ENCODE measurements around the gene IL13RA1.
"Not testable (repeated sequence)": the region's sequence is repeated elsewhere in the genome, so short reads cannot be mapped to it uniquely, and the experiment has no call there.

Gene IL13RA1

GRCh38 chrX:118729042-118729652 lies 1.7 kb downstream of the IL13RA1 start:
- DNase-seq: no peak

GRCh38 chrX:118730500-118731247 lies 3.3 kb downstream of the IL13RA1 start:
- DNase-seq: no peak

DNA sequence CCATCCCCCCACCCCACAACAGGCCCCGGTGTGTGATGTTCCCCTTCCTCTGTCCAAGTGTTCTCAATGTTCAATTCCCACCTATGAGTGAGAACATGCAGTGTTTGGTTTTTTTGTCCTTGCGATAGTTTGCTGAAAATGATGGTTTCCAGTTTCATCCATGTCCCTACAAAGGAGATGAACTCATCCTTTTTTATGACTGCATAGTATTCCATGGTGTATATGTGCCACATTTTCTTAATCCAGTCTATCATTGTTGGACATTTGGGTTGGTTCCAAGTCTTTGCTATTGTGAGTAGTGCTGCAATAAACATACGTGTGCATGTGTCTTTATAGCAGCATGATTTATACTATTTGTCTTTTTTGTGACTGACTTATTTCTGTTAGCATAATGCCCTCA lies 5.1 kb downstream of the IL13RA1 start:
- DNase-seq: not testable (repeated sequence)

- no peak for DNase-seq
Measured at GRCh38 chrX:118734909-118735308, 7.5 kb downstream of the IL13RA1 start.

- no peak for DNase-seq
Measured at GRCh38 chrX:118736394-118737010, 9.1 kb downstream of the IL13RA1 start.

DNA sequence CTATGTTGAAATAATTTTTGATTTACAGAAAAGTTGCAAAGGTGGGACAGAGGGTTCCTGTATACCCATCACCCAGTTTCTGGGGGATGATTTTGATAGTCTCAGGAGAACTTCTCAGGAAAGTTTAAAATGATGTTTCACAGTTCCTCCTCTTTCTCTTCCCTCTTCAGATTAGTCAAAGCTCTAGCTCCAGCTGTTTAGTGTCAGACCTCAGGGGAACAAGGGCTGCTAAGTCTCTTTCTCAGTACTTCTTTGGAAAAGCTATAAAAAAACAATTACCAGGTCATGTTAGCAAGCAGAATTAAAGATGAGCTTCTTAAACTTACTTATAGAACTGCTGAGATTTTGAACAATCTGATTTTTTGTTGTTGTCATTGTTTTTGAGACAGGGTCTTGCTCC lies 12.2 kb downstream of the IL13RA1 start:
- no peak for DNase-seq

DNA sequence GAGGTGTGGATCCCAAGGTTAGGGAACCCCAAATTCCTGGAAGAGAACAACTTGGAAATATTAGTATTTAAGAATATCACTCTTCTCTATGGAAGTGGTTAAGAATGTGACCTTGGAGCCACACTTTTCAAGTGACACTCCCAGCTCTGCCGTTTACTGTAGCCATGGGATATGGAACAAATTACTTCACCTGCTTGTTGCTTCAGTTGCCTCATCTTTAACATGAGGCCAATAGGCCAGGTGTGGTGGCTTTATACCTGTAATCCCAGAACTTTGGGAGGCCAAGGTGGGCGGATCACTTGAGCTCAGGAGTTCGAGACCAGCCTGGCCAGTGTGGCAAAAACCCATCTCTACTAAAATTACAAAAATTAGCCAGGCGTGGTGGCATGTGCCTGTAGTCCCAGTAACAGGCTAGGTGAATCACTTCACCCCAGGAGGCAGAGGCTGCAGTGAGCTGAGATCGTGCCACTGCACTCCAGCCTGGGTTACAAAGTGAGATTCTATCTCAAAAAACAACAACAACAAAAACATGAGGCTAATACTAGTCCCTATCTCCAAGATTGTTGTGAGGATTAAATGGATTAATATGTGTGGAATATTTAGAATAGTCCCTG lies 13.0 kb downstream of the IL13RA1 start:
- DNase-seq: no peak

DNA sequence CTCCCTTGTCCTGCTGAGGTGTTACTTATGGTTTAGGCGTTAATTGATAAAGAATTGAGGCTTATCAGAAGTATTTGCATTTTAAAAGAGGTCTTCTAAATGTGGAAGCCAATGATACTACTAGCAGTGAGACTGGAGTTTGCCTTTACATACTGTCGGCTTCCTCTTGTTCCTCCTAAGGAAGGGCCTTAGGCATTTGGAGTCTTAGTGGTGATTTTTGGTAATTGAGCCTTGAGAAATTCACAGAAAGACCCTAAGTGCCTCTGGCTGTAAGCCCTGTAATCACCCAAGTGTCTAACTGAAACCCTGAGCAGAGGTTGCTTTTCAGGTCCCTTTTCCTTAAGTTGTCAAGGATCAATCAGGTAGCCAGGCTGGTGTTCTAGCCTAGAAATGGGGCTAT lies 14.8 kb downstream of the IL13RA1 start:
- DNase-seq: no peak

GRCh38 chrX:118745570-118745969 lies 18.2 kb downstream of the IL13RA1 start:
- DNase-seq: no peak

DNA sequence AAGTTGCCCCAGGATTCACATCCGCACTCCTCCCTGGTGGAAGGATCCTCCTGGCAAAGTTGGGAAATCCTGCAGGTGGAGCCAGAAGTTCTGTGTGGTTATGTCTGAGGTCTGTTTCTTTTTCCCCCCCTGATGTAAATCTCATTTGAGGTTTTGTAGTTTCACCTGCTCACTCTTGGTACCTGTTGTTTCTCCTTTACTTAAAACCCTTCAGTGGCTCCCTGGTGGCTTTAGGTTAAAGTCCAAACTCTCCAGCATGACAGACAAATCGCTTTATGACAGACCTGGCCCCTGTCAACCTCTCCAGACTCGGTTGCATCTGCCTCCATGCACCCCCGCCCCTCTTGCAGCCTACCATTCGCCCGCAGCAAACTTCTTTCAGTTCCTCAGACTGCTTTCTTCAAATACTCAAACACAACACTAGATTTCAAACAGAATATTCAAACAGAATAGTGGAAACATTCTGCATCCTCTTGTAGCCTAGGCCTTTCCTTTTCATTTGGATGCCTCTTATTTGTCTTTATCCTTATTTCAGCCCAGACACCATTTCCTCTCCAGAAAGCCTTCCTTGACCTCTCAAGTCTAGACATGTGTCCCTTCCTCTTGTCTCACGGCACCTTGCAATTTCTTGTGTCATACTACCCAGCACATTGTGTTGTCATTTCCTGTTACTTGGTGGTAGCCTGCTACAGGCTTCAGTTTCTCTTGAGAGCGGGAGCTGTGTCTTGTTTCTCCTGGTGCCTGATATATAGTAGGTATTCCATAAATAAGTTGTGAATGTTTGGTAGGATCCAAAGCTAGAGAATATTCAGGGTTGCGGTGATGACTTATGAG lies 24.8 kb downstream of the IL13RA1 start:
- DNase-seq: peak; percentile 78

- DNase-seq: no peak
Measured at GRCh38 chrX:118755633-118756032, 28.2 kb downstream of the IL13RA1 start.

DNA sequence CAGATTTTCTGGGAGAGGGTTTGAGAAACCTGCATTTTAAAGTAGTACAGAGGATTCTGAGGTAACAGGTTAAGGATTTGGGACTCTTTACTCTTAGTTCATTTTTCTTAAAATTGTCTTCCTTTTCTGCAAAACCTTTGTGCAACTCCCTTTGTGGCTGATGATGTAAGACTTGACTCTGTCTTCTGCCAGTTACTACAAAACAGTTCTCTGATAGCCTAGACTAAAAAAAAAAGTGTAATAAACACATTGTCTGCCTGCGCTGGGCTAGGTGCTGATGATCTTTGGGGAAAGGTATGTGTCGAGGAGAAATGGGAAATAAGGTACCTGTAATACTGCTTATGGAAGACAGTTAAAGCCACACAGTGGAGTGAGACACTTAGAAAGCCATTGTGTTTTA lies 28.7 kb downstream of the IL13RA1 start:
- peak; percentile 77 for DNase-seq

DNA sequence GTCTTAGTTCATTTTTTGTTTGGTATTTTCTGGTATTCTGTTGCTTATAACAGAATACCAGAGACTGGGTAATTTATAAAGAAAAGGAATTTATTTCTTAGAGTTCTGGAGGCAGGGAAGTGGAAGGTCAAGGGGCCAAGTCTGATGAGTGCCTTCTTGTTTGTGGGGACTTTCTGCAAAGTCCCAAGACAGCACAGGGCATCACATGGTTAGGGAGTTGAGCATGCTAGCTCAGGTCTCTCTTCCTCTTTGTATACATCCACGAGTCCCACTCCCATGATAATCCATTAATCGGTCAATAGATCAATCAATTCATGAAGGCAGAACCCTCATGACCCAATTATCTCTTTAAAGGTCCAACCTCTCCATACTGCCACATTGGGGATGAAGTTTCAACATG lies 31.1 kb downstream of the IL13RA1 start:
- DNase-seq: no peak

DNA sequence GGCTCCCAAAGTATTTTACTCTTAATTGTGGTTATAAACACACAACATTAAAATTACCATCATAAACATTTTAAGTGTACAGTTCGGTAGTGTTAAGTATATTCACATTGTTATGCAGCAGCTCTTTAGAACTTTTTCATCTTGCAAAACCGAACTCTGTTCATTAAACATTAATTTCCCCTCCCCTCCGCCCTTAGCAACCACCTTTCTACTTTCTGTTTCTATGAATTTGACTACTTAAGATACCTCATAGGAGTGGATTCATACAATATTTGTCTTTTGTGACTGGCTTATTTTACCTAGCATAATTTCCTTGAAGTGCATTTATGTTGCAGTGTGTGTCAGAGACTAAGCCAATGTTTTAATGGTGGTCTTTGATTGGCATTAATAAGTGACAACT lies 32.6 kb downstream of the IL13RA1 start:
- DNase-seq: no peak

GRCh38 chrX:118761939-118762707 lies 34.7 kb downstream of the IL13RA1 start:
- no peak for DNase-seq

DNA sequence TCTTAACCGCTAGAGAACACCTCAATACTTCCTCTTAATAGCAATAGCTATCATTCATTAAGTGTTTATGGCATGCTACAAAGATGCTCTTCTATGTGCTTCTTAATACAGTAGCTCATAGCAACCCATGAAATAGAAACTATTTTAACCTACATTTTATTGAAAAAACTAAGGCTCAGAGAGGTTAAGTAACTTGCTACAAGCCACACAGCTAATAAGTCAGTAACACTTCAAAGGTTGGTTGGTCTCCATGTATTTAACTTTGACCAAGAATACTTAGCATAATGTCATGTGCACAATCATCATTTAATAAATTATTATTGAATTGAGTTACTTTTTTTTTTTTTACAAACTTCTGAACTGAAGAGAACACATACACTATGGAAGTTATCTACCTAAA lies 36.1 kb downstream of the IL13RA1 start:
- DNase-seq: no peak

GRCh38 chrX:118764122-118764521 lies 36.7 kb downstream of the IL13RA1 start:
- no peak for DNase-seq

GRCh38 chrX:118770133-118770760 lies 42.8 kb downstream of the IL13RA1 start:
- no peak for DNase-seq

DNA sequence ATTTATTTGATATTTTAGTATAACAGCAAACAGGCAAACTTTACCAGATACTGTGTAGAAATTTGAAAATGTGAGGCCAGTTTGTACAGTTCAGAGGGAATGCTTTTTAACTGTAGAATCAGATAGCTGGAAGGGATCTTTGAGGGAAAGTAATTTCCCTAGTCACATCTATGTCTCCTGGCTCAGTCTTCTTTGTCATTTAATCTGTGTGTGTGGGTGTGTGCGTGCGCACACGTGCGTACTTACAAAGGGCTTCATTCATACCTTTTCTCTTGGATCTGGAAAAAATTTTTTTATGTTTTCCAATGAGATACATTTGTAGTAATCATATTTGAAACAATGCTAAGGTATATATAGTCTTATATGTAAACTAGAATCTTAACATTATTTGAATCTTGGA lies 44.6 kb downstream of the IL13RA1 start:
- DNase-seq: no peak

GRCh38 chrX:118773782-118774181 lies 46.4 kb downstream of the IL13RA1 start:
- no peak for DNase-seq

- DNase-seq: no peak
Measured at GRCh38 chrX:118779581-118779980, 52.2 kb downstream of the IL13RA1 start.

DNA sequence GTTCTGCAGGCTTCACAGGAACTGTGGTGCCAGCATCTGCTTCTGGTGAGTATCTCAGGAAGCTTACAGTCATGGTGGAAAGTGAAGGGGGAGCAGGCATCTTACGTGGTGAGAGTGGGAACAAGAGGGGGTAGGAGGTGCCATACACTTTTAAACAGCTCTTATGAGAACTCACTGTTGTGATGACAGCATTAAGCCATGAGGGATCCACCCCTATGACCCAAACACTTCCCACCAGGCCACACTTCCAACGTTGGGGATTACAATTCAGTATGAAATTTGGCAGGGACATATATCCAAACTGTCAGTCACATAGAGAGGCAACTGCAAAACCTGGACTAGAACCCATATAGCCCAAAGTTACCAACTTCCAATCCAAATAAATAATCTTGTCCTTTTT lies 53.1 kb downstream of the IL13RA1 start:
- no peak for DNase-seq
